GM19324 (cell line): ENCODE measurements around the gene FANCG.

Experiments used
- ATAC-seq: cut with Tn5 transposase; IDR thresholded peaks from one replicate; pipeline ENCODE4 v1.9.1; 2021; ENCODE audit warnings: mild to moderate bottlenecking, moderate library complexity; ENCODE audit not compliant: unreplicated experiment, low FRiP score

The FANCG gene

GRCh38 chr9:35027374-35027773, 52.4 kb downstream of the FANCG start:
- no peak for ATAC-seq

- no peak for ATAC-seq
Observed at GRCh38 chr9:35026671-35027070, 53.1 kb downstream of the FANCG start.
